Measurements from ENCODE around the gene PDCD10.

The PDCD10 gene

DNA sequence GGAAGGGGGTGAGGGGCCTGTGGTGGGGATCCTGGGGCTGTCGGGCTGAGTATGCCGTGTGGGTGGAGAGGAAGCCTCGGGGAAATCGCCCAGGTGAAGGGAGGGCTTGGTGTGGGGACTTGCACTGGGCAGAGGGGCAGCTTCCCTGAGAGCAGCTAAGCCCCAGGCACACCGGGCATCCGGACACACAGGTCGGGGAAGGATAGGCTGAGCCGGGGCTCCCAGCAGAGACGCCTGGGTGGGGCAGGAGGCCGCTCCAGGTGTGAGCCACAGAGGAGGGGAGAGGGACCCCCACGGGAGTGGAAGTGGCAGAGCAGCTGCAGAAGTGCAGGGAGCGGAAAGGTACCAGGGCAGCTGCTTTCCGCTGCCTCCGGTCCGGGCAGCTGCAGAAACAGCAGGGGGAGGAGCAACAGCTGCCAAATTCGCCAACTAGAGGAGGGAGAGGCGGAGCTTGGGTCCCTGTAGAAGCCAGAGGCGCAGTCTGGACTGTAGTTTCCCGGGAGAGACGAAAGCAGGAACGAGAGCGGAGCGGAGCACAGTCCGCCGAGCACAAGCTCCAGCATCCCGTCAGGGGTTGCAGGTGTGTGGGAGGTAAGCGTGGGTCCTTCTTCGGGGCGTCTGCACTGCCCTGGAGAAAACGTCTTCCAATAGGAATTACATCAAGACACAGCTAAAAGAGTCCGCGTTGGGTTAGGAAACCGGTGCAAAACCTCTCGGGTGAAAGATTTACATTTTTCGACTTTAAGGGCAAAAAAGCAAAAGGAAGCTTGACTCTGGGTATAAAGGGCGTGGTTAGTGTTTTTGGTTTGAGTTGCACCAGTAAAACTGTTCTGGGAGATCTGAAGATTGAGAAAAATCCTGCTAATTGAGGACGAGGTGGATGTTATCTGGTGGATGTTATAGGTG, 794 bp upstream of the PDCD10 start, which contains the start of gene SERPINI1:
Gene SERPINI1 (plus strand): TSS at position 489 of the 906 bp plus-strand sequence. CDS start 53,408 bp downstream, outside the sequence.
- peak; percentile 95 for DNase-seq (ENCODE audit: low read depth, low spot score)

DNA sequence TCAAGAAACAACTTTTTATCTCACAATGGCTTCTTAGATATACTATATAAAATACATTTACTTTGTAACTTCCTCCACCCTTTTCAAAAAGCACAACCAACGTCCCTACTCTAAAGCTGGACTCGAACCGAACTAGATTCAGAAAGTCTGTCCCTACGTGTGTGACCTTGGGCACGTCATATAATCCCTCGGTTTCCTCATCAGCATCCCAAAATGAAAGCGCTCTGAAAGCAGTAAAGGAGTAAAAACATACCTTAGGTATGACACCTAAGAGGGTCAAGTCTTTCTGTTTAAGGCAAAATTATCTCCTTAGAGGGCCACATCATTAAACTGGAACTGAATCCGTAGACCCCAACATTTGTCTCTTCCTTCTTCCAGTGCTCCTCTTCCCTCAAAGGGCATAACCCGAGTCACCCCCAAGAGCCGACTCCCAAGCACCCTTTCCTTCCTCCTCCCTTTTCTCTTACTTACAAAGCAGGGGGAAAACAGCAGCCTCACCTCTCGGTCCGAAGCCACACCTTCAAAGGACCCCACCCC, 663 bp downstream of the PDCD10 start:
- DNase-seq (ENCODE audit: low read depth, low spot score): no peak

DNA sequence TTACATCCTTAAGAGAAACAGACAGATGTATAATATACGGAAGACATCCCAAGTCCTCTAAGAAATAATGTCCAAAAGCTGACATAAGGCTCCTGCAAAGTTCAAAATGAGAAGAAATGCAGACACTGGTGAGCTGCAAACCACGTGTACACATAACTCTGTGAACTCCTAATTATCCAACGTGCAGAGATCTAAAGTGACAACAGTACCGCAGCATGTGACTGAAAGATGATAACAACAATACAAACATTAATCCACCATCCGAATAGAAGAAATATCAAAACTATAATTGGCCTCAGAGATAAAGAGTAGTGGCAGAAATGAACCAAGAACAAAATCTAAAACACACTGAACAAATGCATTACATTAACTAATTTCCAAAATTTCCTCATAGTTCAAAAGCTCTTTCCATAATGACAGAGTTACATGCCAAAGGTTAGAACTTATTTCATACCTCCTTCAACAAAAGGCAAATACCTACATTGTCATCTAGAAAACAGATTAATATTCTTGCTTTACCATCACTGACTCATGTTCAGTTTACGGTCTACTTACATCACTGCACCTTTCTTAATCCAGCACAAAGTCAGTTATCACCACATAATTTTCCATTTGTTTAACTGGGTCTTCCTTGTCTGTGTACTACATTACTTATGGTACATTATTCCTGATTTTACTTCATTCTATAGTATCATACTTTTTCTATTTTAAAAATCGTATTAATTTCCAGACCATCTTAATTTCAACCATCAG, 2.2 kb downstream of the PDCD10 start:
- DNase-seq (ENCODE audit: low read depth, low spot score): no peak

DNA sequence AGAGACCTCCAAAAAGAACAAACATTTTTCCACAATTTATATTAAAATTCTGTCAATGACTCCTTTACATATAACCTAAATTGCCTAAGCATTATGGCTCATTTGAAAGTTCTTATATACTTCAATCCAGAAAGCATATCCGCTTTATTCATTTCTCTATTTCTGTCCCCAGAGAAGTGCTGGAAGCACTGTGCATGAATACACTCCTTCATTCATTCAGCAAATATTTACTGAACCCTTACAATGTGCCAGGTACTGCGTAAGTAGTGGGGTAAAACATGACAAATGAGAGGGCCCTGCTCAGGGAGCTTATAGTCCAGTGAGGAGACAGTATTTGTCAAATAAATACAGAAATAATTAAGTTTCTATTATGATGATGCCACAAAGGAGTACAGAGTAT, 3.3 kb downstream of the PDCD10 start:
- no peak for DNase-seq (ENCODE audit: low read depth, low spot score)

DNA sequence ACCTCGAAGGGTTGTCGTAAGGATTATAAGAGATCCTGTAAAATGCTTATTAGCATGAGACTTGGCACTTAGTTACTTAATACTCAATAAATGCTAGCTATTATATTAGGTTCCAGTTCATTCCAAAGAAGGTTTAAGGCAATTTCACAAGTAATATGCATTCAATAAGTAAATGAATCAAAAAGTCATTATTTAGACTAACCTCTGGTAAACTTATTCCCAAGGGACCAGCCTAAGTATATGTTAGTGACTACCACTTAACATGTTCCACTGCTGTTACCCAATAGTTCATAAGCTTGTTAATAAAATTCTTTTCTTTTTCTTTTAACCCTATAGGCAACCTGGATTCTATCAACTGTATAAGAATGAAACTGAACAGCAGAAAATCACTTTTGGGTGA, 5.1 kb downstream of the PDCD10 start:
- no peak for DNase-seq (ENCODE audit: low read depth, low spot score)

DNA sequence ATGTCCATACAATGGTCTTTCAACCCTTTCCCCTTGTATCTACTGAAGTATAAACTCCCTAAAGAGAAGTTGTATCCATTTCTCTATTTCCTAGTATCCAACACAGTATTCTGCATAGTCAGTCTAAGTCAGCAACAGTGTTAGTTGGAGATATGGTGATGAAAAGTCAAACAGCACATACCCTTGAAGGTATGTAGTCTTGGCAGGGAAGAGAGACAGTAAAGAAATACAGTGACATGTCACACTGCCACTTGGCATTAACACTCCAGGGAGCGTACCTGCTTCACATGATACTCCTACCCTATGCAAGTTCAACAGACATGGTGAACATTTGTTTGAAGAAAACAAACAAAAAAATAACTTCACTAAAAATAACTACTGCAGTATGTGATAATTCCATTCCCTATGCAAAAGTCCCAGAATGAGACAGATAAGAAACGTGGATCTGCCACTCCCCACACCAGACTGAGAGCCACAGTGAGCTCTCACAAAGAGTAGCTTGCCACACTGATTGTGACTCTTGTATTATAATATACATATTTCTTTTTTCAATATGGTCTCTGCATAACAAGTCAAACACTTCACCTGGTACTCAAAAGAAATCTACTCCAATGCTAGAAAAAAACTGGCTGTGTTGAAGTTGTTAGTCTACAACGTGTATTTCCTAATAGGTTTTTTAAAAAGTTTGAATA, 5.9 kb downstream of the PDCD10 start:
- DNase-seq (ENCODE audit: low read depth, low spot score): no peak

DNA sequence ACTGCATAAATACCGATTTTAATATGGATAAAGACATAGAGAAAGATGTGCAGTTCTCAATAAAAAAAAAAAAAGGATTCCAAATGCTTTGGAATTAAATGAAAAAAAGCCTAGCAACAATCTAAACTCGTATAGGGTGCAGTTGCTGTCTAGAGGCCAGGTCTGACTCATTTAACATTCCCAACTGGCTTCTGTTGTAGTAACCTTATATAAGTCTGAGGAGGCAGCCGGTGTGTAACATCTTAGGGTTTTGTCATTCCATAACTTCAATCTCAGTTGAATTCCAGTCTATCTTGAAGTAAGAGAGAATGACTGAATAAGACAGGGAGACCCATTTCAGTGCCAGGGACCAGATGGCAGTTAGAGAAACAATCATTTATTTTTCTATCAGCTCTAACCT, 6.5 kb downstream of the PDCD10 start:
- DNase-seq (ENCODE audit: low read depth, low spot score): peak; percentile 58

DNA sequence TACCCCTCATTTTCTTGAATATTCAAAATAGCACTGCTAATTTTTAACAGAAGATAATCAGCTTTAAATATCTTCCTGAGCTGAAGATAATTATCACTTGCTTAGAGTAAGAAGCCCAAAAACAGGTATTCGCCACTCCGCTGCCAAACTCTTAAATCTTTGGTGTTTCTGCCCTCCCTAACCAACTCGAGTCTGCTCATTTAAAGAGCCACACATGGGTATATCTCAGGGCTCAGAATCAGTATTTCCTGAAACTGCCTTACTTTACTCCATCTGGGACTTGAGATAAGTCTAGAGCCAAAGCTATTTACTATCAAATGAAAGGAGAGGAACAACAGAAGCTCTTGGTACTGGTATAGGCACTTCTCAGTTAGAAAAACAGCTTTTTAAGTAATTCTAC, 10.8 kb downstream of the PDCD10 start:
- DNase-seq (ENCODE audit: low read depth, low spot score): no peak

DNA sequence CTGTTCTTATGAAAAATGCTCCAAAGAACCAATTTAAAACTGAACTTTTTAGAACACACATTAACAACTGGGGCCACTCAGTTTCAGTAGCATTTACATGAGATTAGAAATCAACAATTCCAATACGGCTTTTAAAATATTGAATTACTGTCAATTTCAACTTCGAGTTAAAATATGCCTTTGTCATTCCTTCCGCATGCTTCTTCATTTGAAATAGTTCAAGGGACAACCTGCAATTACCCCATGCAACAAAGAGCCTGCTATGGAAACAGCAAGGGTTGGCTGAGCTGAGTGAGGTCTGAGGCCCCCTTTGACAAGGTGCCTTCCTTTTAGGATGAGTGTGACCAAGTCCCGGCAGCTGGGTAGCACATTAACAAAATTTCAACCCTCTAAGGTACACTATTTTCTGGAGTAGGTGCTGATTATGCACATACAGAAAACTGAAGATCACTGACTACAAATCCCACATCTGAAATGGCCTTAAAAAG, 11.6 kb downstream of the PDCD10 start:
- DNase-seq (ENCODE audit: low read depth, low spot score): no peak

DNA sequence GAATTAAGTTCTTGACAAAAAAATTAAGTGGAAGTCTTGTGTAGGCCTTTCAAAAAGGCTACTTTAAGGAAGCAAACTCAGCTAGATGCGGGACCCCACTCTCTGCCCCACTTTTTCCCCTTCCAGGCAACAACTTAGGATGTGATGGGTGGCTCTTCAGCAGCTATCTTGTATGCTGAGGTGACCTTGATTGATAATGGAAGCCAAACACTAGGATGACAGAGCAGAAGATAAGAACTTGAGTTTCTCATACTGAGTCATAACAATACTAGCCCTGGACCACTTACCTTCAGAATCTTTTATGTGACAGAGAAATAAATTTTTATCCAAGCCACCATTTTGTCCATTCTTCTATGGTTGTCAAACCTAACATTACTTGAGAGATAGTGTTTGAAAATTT, 16.1 kb downstream of the PDCD10 start:
- DNase-seq (ENCODE audit: low read depth, low spot score): no peak

DNA sequence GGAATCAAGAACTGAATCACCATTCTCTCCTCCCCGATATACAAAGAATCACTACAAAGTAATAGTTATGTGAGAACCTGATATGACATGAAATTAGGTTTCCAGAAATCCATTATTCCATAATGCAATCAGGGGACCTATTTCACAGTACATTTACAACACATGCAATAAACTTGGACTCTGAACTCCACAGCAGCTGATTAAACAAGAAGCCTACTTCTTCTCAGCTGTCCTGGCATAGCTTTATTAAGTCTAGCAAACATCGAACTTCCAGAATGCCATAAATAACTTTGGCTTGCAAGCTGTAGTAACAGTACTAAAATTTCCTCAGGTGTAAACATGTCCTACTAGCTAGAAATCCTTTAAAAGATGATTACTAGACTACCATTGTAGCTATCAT, 17.8 kb downstream of the PDCD10 start:
- DNase-seq (ENCODE audit: low read depth, low spot score): no peak

DNA sequence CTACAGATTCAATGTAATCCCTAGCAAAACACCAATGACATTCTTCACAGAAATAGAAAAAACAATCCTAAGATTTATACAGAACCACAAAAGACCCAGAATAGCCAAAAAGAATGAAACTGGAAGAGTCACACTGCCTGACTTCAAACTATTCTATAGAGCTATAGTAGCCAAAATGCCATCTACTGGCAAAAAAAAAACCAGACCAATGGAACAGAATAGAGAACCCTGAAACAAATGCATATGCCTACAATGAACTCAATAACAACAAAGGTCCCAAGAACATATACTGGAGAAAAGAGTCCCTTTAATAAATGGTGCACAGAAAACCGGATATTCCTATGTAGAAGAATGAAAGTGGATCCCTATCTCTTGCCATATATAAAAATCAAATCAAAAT, 19.8 kb downstream of the PDCD10 start:
- no peak for DNase-seq (ENCODE audit: low read depth, low spot score)

DNA sequence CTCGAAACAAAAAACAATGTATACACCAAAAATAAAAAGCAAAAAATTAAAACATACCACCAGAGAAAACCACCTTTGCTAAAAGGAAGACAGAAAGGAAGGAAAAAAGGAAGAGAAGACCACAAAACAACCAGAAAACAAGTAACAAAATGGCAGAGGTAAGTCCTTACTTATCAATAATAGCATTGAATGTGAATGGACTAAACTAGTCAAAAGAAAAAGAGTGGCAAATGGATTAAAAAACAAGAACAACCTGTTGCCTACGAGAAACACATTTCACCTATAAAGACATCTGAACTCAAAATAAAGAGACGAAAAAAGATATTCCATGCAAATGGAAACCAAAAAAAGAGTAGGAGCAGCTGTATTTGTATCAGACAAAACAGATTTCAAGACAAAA, 22.2 kb downstream of the PDCD10 start:
- no peak for DNase-seq (ENCODE audit: low read depth, low spot score)

DNA sequence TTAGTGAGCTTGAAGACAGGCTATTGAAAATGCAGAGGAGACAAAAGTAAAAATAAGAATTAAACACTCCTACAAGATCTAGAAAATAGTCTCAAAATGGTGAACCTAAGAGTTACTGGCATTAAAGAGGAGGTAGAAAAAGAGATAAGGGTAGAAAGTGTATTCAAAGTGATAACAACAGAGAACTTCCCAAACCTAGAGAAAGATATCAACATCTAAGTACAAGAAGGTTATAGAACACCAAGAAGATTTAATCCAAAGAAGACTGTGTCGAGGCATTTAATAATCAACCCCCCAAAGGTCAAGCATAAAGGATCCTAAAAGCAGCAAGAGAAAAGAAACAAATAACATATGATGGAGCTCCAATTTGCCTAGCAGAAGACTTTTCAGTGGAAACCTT, 23.3 kb downstream of the PDCD10 start:
- no peak for DNase-seq (ENCODE audit: low read depth, low spot score)

DNA sequence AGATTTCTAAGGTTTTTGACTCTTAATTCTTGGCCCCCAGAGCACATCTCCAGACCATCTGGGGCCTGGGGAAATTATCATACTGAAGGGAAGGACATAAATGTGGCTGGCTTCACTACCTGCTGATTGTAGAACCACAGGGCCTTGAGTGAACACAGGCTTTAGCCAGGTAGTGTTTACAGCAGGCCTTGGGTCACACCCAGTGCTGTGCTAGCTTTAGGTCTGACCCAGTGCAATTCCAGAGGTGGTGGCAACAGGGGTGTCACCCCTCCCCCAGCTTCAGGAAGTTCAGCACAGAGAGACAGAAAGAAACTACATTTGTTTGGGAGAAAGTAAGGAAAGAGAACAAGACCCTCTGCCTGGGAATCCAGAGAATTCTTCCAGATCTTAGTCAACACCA, 24.1 kb downstream of the PDCD10 start:
- no peak for DNase-seq (ENCODE audit: low read depth, low spot score)

DNA sequence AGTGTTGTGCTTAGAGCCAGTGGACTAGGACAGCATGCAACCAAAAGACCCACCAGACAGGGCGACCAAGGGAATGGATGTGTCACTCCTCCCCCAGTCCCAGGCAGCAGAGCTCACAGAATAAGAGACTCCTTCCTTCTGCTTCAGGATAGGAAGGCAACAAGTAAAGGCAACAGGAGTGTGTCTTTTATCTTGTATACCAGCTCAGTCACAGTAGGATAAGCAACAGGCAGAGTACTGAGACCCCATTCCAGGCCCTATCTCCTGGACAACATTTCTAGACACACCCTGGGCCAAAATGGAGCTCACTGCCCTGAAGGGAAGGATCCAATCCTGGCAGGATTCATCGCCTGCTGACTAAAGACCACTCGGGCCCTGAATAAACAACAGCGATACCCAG, 25.0 kb downstream of the PDCD10 start:
- DNase-seq (ENCODE audit: low read depth, low spot score): no peak

DNA sequence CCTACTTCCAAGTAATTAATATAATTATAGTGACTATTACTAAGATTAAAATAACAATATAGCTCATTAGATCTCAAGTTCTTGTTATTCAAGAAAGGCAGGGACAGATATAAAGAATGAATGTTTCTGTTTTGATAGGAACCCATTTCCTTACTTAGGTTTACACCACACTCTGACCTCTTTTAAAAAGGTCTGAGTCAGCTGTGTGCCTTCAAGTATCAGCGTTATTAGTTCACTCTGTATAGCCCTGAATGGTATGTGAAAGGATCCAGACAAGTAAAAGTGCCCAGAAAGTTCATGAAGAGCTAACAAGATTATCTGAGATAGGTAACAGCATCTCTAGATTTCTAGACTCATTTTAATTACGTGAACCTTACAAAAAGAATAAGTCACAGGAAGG, 28.9 kb downstream of the PDCD10 start:
- peak; percentile 18 for DNase-seq (ENCODE audit: low read depth, low spot score)

DNA sequence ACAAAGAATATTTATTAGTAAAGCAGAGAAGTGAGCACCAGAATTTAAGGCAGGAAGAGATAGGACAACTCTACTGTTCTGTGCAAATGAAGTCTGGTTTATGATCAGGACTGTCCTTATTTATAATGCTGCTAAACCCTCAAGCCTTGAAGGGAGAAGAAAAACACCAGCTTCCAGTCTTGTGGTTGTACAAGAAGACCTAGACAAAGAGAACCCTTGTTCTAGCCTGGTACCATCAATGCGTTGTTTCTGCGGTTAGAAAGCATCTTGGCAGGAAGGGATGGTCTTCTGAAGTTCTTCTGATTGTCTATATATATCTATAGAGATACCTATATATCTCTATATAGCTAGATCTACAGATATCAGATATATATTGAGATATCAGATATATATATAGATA, 33.8 kb downstream of the PDCD10 start:
- no peak for DNase-seq (ENCODE audit: low read depth, low spot score)

DNA sequence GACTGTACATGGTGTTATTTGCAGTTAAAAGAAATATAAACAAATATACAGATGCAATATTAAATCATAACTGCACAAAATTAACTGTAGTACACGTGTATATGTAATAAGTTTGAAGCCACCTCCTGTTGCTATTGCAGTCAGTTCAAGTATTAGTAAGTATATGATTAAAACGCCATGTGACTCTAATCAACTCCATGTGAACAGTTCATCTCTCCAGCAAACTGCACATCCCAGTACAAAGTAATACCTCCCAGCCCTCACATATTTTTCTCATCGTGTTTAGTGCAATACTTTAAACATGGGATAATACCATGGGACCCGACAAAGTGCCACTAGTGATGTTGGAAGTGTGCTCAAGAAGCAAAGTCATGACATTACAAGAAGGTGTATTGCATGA, 34.6 kb downstream of the PDCD10 start:
- no peak for DNase-seq (ENCODE audit: low read depth, low spot score)

DNA sequence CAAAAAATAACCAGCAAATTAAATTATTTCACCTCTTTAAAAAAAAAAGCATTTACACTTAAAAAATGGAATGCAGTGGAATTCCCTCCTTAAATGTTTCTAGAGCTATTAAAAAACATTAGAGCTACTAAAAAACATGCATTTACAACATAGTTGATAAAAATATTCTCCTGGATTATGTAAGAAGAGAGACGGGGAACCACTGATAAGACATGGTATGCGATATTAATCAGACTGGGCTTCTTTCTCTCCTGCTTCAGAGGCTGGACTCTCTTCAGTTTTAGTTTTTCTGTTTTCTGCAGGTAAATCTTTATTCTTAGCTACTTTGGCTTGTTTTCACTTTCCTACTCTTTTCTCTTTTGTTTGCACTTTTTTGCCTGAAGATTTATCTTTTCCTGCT, 40.6 kb downstream of the PDCD10 start:
- no peak for DNase-seq (ENCODE audit: low read depth, low spot score)

DNA sequence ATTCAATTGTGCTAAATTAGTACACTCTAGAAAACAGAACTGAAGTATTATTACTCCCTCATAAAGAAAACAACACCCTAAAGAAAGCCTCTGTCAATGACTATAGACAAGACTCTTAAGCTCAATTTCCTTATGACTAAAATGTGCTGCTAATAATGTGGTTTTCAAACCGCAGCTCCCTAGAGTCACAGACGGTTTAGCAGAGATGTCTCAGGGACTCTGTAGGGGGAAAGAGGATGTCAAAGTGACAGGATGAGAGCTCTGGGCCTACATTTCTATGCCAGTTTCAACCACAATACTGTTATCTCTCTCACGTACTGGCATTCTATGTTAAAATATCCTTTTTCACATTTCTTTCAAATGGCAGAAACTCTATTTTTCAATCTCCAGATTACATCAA, 43.3 kb downstream of the PDCD10 start:
- no peak for DNase-seq (ENCODE audit: low read depth, low spot score)

Data from astrocyte of the hippocampus (primary cell).